HEK293 (cell line): ENCODE measurements around the gene CTRB1.

Source experiments
- FEZF1 ChIP-seq: fragments of 450-650 bp; formaldehyde crosslinking; IDR thresholded peaks from 2 replicates; pipeline ENCODE4 v1.5.1; 2016; ENCODE audit warnings: missing biosample characterization, missing genetic modification characterization
- SALL2 ChIP-seq: fragments of 450-650 bp; formaldehyde crosslinking; IDR thresholded peaks from 2 replicates; pipeline ENCODE4 v1.5.0; 2017; ENCODE audit warnings: missing biosample characterization, mild to moderate bottlenecking, missing genetic modification characterization, borderline replicate concordance
- TRIM28 ChIP-seq: IDR thresholded peaks from 2 replicates; pipeline ENCODE4 v1.6.1; 2011; ENCODE audit warnings: low read length, control low read depth, borderline replicate concordance
- ZNF138 ChIP-seq: fragments of 450-650 bp; formaldehyde crosslinking; IDR thresholded peaks from 2 replicates; pipeline ENCODE4 v1.5.1; 2016; ENCODE audit warnings: missing biosample characterization, missing genetic modification characterization, borderline replicate concordance
- ZNF140 ChIP-seq: fragments of 450-650 bp; formaldehyde crosslinking; IDR thresholded peaks from 2 replicates; pipeline ENCODE4 v1.5.1; 2016; ENCODE audit warnings: missing biosample characterization, missing genetic modification characterization
- ZNF211 ChIP-seq: fragments of 450-650 bp; formaldehyde crosslinking; IDR thresholded peaks from 2 replicates; pipeline ENCODE4 v1.5.1; 2016; ENCODE audit warnings: low read depth, missing biosample characterization, missing genetic modification characterization
- ZNF37A ChIP-seq: fragments of 450-650 bp; IDR thresholded peaks from 2 replicates; pipeline ENCODE4 v1.5.1; 2018; ENCODE audit warnings: missing biosample characterization, missing genetic modification characterization
- ZNF571 ChIP-seq: fragments of 450-650 bp; formaldehyde crosslinking; IDR thresholded peaks from 2 replicates; pipeline ENCODE4 v1.5.0; 2017; ENCODE audit warnings: missing biosample characterization, missing genetic modification characterization
- ZNF76 ChIP-seq: fragments of 450-650 bp; formaldehyde crosslinking; IDR thresholded peaks from 2 replicates; pipeline ENCODE4; 2016; ENCODE audit warnings: low read depth, missing biosample characterization, missing genetic modification characterization, borderline replicate concordance
- ZSCAN16 ChIP-seq: fragments of 450-650 bp; formaldehyde crosslinking; IDR thresholded peaks from 2 replicates; pipeline ENCODE4 v1.5.1; 2016; ENCODE audit warnings: missing biosample characterization, missing genetic modification characterization
- TF ChIP-seq, protein P1 (sequence below): fragments of 450-650 bp; formaldehyde crosslinking; conservative IDR thresholded peaks from 2 replicates; pipeline ENCODE4 v1.5.1; 2016; ENCODE audit warnings: low read depth, missing biosample characterization, missing genetic modification characterization
- TF ChIP-seq, protein P2 (sequence below): fragments of 450-650 bp; formaldehyde crosslinking; IDR thresholded peaks from 2 replicates; pipeline ENCODE4 v1.5.1; 2017; ENCODE audit warnings: missing biosample characterization, missing genetic modification characterization
- TF ChIP-seq, protein P3 (sequence below): fragments of 450-650 bp; formaldehyde crosslinking; optimal IDR thresholded peaks from 2 replicates; pipeline ENCODE3; 2016; ENCODE audit warnings: missing biosample characterization, mild to moderate bottlenecking, missing genetic modification characterization
- TF ChIP-seq, protein P4 (sequence below): fragments of 450-650 bp; formaldehyde crosslinking; conservative IDR thresholded peaks from 2 replicates; pipeline ENCODE4 v1.5.1; 2016; ENCODE audit warnings: low read depth, missing biosample characterization, missing genetic modification characterization
- TF ChIP-seq, protein P5 (sequence below): fragments of 450-650 bp; formaldehyde crosslinking; IDR thresholded peaks from 2 replicates; pipeline ENCODE4 v1.5.1; 2016; ENCODE audit warnings: missing biosample characterization, missing genetic modification characterization, low read depth
- TF ChIP-seq, protein P6 (sequence below): fragments of 450-650 bp; formaldehyde crosslinking; IDR thresholded peaks from 2 replicates; pipeline ENCODE4 v1.5.1; 2016; ENCODE audit warnings: missing biosample characterization, missing genetic modification characterization, borderline replicate concordance

Gene CTRB1

DNA sequence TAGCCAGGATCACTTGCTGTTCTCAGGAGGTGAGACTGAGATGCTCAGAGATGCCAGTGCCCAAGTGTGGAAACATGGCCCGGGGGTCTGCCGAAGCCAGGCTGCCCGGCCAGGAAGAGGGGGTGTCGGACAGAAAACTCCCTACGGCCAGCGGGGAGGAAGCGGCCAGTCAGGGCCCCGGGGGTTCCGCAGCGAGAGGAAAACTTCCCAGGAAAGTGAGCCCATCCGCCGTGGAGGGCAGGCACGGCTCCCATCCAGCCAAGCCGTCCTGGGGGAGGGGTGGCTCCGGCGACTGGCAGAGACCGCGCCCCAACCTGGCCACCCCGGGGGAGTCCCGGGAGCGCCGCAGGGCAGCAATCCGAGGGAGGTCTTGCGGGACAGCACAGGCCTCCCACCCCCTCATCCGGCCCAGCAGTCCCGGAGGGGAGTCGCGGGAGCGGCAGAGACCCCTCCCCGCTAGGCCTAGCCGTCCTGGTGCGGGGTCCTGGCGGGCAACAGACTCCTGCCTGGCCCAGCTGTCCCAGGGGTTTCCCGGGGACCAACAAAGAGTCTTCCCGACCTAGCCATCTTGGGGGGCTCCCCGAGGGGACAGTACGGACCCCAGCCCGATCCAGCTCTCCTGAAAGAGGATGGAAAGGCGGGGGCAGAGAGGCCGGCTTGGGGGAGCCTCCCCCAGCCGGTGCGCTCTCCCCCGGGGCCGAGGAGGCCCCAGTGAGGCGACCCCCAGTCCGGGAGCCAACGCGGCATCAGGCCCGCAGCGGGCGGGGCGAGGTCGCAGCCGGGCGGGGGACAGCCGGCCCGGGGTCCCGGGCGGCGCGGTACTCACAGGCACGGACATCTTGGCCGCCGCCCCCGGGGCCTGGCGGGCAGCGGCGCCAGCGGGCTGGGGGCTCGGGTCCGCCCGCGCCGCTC lies 46.5 kb downstream of the CTRB1 start (continued):
- TF ChIP-seq, protein P1, sequence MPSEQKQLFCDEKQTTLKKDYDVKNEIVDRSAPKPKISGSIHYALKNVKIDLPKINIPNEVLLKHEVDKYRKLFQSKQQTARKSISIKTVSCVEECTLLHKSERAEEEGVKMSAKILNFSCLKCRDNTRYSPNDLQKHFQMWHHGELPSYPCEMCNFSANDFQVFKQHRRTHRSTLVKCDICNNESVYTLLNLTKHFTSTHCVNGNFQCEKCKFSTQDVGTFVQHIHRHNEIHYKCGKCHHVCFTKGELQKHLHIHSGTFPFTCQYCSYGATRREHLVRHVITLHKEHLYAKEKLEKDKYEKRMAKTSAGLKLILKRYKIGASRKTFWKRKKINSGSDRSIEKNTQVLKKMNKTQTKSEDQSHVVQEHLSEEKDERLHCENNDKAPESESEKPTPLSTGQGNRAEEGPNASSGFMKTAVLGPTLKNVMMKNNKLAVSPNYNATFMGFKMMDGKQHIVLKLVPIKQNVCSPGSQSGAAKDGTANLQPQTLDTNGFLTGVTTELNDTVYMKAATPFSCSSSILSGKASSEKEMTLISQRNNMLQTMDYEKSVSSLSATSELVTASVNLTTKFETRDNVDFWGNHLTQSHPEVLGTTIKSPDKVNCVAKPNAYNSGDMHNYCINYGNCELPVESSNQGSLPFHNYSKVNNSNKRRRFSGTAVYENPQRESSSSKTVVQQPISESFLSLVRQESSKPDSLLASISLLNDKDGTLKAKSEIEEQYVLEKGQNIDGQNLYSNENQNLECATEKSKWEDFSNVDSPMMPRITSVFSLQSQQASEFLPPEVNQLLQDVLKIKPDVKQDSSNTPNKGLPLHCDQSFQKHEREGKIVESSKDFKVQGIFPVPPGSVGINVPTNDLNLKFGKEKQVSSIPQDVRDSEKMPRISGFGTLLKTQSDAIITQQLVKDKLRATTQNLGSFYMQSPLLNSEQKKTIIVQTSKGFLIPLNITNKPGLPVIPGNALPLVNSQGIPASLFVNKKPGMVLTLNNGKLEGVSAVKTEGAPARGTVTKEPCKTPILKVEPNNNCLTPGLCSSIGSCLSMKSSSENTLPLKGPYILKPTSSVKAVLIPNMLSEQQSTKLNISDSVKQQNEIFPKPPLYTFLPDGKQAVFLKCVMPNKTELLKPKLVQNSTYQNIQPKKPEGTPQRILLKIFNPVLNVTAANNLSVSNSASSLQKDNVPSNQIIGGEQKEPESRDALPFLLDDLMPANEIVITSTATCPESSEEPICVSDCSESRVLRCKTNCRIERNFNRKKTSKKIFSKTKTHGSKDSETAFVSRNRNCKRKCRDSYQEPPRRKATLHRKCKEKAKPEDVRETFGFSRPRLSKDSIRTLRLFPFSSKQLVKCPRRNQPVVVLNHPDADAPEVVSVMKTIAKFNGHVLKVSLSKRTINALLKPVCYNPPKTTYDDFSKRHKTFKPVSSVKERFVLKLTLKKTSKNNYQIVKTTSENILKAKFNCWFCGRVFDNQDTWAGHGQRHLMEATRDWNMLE (tag by site-specific recombination), result no peak
- TF ChIP-seq ZNF37A (tag by site-specific recombination), result no peak
- TF ChIP-seq ZNF138 (tag by site-specific recombination), result no peak
- no peak for TF ChIP-seq ZNF571 (tag by site-specific recombination)
- no peak for TF ChIP-seq ZSCAN16 (tag by site-specific recombination)
- no peak for TF ChIP-seq ZNF76 (tag by site-specific recombination)
- TF ChIP-seq, protein P2, sequence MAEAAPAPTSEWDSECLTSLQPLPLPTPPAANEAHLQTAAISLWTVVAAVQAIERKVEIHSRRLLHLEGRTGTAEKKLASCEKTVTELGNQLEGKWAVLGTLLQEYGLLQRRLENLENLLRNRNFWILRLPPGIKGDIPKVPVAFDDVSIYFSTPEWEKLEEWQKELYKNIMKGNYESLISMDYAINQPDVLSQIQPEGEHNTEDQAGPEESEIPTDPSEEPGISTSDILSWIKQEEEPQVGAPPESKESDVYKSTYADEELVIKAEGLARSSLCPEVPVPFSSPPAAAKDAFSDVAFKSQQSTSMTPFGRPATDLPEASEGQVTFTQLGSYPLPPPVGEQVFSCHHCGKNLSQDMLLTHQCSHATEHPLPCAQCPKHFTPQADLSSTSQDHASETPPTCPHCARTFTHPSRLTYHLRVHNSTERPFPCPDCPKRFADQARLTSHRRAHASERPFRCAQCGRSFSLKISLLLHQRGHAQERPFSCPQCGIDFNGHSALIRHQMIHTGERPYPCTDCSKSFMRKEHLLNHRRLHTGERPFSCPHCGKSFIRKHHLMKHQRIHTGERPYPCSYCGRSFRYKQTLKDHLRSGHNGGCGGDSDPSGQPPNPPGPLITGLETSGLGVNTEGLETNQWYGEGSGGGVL (tag by site-specific recombination), result 0 out of 2 replicates have a peak, but pooled peaks have one; percentile 26
- TF ChIP-seq ZNF140, result no peak
- TF ChIP-seq, protein P3, sequence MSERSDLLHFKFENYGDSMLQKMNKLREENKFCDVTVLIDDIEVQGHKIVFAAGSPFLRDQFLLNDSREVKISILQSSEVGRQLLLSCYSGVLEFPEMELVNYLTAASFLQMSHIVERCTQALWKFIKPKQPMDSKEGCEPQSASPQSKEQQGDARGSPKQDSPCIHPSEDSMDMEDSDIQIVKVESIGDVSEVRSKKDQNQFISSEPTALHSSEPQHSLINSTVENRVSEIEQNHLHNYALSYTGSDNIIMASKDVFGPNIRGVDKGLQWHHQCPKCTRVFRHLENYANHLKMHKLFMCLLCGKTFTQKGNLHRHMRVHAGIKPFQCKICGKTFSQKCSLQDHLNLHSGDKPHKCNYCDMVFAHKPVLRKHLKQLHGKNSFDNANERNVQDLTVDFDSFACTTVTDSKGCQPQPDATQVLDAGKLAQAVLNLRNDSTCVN (tag by site-specific recombination), result peak; percentile 22
- TF ChIP-seq TRIM28, result no peak
- TF ChIP-seq, protein P4, sequence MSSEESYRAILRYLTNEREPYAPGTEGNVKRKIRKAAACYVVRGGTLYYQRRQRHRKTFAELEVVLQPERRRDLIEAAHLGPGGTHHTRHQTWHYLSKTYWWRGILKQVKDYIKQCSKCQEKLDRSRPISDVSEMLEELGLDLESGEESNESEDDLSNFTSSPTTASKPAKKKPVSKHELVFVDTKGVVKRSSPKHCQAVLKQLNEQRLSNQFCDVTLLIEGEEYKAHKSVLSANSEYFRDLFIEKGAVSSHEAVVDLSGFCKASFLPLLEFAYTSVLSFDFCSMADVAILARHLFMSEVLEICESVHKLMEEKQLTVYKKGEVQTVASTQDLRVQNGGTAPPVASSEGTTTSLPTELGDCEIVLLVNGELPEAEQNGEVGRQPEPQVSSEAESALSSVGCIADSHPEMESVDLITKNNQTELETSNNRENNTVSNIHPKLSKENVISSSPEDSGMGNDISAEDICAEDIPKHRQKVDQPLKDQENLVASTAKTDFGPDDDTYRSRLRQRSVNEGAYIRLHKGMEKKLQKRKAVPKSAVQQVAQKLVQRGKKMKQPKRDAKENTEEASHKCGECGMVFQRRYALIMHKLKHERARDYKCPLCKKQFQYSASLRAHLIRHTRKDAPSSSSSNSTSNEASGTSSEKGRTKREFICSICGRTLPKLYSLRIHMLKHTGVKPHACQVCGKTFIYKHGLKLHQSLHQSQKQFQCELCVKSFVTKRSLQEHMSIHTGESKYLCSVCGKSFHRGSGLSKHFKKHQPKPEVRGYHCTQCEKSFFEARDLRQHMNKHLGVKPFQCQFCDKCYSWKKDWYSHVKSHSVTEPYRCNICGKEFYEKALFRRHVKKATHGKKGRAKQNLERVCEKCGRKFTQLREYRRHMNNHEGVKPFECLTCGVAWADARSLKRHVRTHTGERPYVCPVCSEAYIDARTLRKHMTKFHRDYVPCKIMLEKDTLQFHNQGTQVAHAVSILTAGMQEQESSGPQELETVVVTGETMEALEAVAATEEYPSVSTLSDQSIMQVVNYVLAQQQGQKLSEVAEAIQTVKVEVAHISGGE (tag by site-specific recombination), result no peak
- TF ChIP-seq, protein P5, sequence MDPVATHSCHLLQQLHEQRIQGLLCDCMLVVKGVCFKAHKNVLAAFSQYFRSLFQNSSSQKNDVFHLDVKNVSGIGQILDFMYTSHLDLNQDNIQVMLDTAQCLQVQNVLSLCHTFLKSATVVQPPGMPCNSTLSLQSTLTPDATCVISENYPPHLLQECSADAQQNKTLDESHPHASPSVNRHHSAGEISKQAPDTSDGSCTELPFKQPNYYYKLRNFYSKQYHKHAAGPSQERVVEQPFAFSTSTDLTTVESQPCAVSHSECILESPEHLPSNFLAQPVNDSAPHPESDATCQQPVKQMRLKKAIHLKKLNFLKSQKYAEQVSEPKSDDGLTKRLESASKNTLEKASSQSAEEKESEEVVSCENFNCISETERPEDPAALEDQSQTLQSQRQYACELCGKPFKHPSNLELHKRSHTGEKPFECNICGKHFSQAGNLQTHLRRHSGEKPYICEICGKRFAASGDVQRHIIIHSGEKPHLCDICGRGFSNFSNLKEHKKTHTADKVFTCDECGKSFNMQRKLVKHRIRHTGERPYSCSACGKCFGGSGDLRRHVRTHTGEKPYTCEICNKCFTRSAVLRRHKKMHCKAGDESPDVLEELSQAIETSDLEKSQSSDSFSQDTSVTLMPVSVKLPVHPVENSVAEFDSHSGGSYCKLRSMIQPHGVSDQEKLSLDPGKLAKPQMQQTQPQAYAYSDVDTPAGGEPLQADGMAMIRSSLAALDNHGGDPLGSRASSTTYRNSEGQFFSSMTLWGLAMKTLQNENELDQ (tag by site-specific recombination), result no peak
- no peak for TF ChIP-seq SALL2
- TF ChIP-seq ZNF211, result no peak
- no peak for TF ChIP-seq FEZF1 (tag by site-specific recombination)
- TF ChIP-seq, protein P6, sequence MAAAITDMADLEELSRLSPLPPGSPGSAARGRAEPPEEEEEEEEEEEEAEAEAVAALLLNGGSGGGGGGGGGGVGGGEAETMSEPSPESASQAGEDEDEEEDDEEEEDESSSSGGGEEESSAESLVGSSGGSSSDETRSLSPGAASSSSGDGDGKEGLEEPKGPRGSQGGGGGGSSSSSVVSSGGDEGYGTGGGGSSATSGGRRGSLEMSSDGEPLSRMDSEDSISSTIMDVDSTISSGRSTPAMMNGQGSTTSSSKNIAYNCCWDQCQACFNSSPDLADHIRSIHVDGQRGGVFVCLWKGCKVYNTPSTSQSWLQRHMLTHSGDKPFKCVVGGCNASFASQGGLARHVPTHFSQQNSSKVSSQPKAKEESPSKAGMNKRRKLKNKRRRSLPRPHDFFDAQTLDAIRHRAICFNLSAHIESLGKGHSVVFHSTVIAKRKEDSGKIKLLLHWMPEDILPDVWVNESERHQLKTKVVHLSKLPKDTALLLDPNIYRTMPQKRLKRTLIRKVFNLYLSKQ, result no peak
